ENCODE measurements around the gene TBX5.

The TBX5 gene

DNA sequence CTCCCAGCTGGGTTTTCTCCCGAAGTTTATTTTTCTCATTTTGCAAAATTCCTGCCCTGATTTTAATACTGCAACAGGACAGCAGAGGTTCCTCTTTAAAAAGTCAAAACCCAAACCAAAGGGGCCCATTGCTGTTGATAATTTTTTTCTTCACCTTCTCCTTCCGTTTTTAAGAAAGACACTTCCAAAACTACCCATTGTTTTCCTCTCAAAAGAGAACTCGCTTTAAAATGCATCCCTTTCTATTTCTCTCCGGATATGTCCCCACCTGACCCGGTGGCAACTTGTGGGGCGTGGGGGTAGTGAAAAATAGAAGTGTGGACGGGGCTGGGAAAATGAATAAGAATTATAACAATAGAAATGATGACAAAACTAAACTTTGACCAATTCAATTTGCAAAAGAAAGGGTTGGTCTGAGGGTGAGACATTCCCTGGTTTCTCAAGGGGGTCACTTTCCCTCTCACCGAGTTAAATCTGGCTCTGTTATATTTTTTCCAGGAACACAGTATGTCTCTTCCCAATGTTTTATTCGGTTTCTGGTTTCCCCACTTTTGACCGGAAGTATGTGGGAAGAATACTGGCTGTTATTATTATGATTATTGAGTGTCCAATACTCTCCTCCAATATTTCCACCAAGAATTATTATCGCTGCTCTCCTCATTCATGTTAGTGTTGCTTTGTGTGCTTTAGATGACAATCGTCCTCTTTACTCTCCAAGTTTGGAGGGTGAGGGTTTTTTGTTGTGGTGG is 4.1 kb upstream of the TBX5 start:
- H3K36me3 ChIP-seq (ENCODE audit: control insufficient read depth in 1 of 2, insufficient read depth in 2 of 2, low read length in 2 of 2) = no peaks in the 10 kb centered on the region
- H3K27ac ChIP-seq (ENCODE audit: low read length) = no peak overlapping the region
- H3K4me3 ChIP-seq (ENCODE audit: low read depth in 1 of 2, low read length in 2 of 2) = peak overlapping the region; percentile 60 to 65
- H3K4me1 ChIP-seq (ENCODE audit: control insufficient read depth in 1 of 2, insufficient read depth in 2 of 2, low read length in 2 of 2) = peaks cover 0 to 25% of the 10 kb centered on the region in 2 donors
- H3K27me3 ChIP-seq (ENCODE audit: low read depth, low read length) = peaks cover 83% of the 10 kb centered on the region
- peaks cover 0 to 3% of the 10 kb centered on the region in 2 donors for H3K9me3 ChIP-seq (ENCODE audit: control insufficient read depth in 1 of 2, low read length in 2 of 2)

DNA sequence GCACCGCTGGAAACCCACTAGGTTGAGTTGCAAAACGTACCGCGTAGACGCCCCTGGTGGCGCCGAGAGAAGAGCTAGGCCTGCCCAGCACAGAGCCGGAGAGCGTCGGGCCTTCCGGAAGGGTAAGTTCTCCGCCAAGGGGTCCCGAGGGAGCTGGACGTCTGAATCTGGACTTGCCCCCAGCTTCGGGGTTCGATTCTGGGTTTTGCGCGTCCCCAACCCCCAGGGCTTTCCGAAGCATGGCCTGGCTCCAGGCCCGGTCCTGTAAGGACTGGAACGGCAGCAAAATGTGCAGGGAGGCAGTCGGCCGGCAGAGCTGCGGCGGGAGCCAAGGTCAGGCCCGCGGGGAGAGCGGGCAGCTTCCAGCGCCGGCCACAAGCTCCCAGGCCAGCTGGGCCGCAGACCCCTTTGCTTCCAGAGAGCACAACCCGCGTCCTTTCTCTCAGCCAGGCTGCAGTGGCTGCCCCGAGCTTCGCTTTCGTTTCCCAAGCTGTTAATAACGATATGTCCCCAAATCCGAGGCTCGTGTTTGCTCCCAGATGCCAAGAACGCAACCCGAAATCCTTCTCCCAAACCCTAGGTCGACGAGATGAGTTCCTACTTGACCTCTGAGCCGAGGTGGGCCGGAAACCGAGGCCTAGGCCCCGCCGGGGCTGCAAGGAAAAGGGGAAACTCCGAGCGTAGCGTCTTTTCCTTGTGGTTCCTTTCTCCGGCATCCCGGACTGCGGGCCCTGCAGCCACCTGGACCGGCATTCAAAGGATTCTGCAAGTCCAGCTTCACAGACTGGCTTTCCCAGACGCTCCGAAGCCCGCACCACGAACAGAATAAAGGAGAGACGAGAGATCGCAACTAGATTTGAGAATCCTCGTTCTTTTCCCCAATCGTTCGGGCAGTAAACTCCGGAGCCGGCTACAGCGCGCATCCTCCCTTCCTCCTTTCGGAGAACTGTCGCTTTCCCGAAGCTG is 3.2 kb upstream of the TBX5 start:
- Histone ChIP-seq H3K4me3 (ENCODE audit: low read depth in 1 of 2, low read length in 2 of 2) (peak overlapping the region; percentile 60 to 65), H3K27me3 (ENCODE audit: low read depth, low read length) (peaks cover 83% of the 10 kb centered on the region), H3K4me1 (ENCODE audit: control insufficient read depth in 1 of 2, insufficient read depth in 2 of 2, low read length in 2 of 2) (peaks cover 0 to 27% of the 10 kb centered on the region in 2 donors), H3K27ac (ENCODE audit: low read length) (no peak overlapping the region), H3K9me3 (ENCODE audit: control insufficient read depth in 1 of 2, low read length in 2 of 2) (peaks cover 0 to 3% of the 10 kb centered on the region in 2 donors), H3K36me3 (ENCODE audit: control insufficient read depth in 1 of 2, insufficient read depth in 2 of 2, low read length in 2 of 2) (no peaks in the 10 kb centered on the region)

DNA sequence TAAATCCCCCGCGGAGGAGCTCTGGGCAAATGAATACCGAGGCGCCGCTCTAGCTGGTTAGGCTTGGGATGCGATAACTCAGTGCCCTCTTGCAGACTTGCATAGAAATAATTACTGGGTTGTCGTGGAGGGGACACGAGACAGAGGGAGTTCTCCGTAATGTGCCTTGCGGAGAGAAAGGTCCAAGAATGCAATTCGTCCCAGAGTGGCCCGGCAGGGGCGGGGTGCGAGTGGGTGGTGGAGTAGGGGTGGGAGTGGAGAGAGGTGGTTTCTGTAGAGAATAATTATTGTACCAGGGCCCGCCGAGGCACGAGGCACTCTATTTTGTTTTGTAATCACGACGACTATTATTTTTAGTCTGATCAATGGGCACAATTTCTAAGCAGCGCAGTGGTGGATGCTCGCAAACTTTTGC is 2.5 kb upstream of the TBX5 start:
- peak overlapping the region in 1 of 2 donors; percentile 60 for H3K4me3 ChIP-seq (ENCODE audit: low read depth in 1 of 2, low read length in 2 of 2)
- no peaks in the 10 kb centered on the region for H3K36me3 ChIP-seq (ENCODE audit: control insufficient read depth in 1 of 2, insufficient read depth in 2 of 2, low read length in 2 of 2)
- no peak overlapping the region for H3K27ac ChIP-seq (ENCODE audit: low read length)
- H3K9me3 ChIP-seq (ENCODE audit: control insufficient read depth in 1 of 2, low read length in 2 of 2) = peaks cover 0 to 3% of the 10 kb centered on the region in 2 donors
- peaks cover 0 to 27% of the 10 kb centered on the region in 2 donors for H3K4me1 ChIP-seq (ENCODE audit: control insufficient read depth in 1 of 2, insufficient read depth in 2 of 2, low read length in 2 of 2)
- peaks cover 87% of the 10 kb centered on the region for H3K27me3 ChIP-seq (ENCODE audit: low read depth, low read length)

DNA sequence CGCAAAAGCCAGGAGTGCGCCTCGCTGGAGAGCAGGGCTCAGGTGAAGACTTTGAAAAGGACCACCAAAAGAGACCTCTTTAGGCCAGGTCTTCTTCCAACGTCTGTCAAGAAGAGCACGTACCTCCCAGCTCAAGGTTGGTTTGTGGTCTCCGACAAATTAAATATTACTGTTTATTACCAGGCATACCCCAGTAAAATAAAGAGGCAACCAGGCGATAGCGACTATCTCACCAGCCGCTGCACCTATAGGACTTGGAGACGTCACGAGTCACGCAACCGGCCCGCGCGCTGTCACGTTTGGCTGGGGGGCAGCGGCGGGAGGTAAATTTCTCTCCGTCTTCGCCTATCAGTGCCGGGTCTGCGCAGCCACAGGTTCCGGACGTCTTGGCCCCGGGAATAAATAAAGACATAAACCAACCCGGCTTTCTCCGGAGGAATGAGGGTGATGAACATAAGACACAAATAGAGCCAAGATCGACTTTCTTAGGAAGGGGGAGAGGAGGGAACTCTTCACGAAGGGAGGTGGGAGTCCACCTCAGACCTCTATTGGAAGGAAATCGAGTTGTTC is 2.0 kb upstream of the TBX5 start:
- no peak overlapping the region for H3K27ac ChIP-seq (ENCODE audit: low read length)
- H3K27me3 ChIP-seq (ENCODE audit: low read depth, low read length) = peaks cover 93% of the 10 kb centered on the region
- no peaks in the 10 kb centered on the region for H3K36me3 ChIP-seq (ENCODE audit: control insufficient read depth in 1 of 2, insufficient read depth in 2 of 2, low read length in 2 of 2)
- no peak overlapping the region for H3K4me3 ChIP-seq (ENCODE audit: low read depth in 1 of 2, low read length in 2 of 2)
- peaks cover 0 to 3% of the 10 kb centered on the region in 2 donors for H3K9me3 ChIP-seq (ENCODE audit: control insufficient read depth in 1 of 2, low read length in 2 of 2)
- H3K4me1 ChIP-seq (ENCODE audit: control insufficient read depth in 1 of 2, insufficient read depth in 2 of 2, low read length in 2 of 2) = peaks cover 0 to 32% of the 10 kb centered on the region in 2 donors

DNA sequence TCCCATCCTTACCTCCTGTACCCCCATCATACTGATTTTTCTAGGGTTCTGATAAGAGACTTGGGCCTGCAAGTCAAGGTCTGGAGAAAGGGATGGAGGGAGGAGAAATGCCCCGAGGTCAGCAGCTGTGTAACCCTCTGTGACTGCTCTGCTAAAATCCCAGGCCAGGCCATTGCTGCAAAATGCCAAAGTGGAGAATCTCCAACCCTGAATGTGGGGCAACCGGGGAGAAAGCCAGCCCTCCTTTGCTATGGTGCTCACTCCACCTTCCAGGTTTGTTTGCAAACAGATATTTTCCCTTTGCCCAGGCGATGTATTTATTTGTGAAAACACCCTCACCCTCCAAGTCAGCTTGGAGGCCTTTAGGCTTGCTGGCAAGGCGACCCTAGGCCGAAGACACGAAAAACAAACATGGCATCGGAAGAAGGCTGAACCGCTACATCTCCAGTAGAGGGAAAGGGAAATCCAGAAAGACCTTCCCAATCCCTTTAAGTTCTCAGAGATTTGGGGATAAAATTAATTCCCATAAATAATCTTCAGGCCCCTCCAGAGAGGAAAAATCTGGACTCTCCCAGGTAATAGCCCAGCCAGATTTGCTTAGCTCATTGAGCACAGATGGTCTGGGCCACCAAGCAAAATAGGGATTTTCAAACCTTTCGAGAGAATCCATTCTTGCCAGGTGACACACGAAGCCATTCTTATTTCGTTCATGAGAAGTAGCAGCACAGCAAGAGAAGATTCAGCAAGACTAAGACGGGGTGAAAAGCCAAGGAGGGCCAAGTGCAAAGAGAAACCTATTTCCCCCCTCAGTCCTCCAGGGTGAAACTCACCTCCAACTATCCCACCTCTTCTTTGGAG is 1.3 kb upstream of the TBX5 start:
- Histone ChIP-seq H3K27me3 (ENCODE audit: low read depth, low read length) (peaks cover 95% of the 10 kb centered on the region), H3K9me3 (ENCODE audit: control insufficient read depth in 1 of 2, low read length in 2 of 2) (peaks cover 0 to 3% of the 10 kb centered on the region in 2 donors), H3K4me3 (ENCODE audit: low read depth in 1 of 2, low read length in 2 of 2) (no peak overlapping the region), H3K27ac (ENCODE audit: low read length) (no peak overlapping the region), H3K4me1 (ENCODE audit: control insufficient read depth in 1 of 2, insufficient read depth in 2 of 2, low read length in 2 of 2) (peaks cover 0 to 35% of the 10 kb centered on the region in 2 donors), H3K36me3 (ENCODE audit: control insufficient read depth in 1 of 2, insufficient read depth in 2 of 2, low read length in 2 of 2) (no peaks in the 10 kb centered on the region)

DNA sequence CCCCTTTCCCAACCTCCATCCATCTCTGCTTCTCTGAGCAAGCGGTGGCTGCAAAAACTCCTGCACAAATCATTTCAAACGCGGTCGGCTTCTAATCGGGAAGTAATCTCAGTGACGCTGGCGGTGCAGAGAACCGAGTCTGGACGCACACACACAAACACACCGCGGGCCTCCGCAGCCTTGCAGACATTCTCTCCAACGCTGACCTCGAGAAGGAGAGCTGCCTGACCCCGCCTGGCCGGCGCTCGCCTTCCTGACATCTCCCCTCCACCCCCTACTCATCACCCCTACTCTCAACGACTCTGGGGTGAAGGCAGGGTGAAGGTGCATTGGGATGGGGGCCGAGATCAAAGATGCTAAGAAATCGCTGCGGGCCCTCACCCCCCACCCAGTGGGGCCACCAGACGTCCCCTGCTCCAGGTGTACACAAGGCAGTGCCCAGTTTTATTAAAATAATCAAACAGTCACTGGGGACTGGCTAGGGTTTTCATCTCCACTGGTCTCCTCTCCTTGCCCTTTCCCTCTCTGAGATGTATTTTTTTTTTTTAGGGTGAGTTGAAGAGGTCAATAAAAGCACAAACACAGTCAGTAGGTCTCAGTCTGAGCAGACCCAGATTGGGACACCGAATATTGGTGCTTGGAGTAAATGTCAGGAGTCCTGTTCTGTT is 506 bp upstream of the TBX5 start:
- Histone ChIP-seq H3K9me3 (ENCODE audit: control insufficient read depth in 1 of 2, low read length in 2 of 2) (no peaks in the 10 kb centered on the region), H3K36me3 (ENCODE audit: control insufficient read depth in 1 of 2, insufficient read depth in 2 of 2, low read length in 2 of 2) (no peaks in the 10 kb centered on the region), H3K4me1 (ENCODE audit: control insufficient read depth in 1 of 2, insufficient read depth in 2 of 2, low read length in 2 of 2) (peaks cover 0 to 35% of the 10 kb centered on the region in 2 donors), H3K27ac (ENCODE audit: low read length) (no peak overlapping the region), H3K27me3 (ENCODE audit: low read depth, low read length) (peaks cover 95% of the 10 kb centered on the region), H3K4me3 (ENCODE audit: low read depth in 1 of 2, low read length in 2 of 2) (no peak overlapping the region)

DNA sequence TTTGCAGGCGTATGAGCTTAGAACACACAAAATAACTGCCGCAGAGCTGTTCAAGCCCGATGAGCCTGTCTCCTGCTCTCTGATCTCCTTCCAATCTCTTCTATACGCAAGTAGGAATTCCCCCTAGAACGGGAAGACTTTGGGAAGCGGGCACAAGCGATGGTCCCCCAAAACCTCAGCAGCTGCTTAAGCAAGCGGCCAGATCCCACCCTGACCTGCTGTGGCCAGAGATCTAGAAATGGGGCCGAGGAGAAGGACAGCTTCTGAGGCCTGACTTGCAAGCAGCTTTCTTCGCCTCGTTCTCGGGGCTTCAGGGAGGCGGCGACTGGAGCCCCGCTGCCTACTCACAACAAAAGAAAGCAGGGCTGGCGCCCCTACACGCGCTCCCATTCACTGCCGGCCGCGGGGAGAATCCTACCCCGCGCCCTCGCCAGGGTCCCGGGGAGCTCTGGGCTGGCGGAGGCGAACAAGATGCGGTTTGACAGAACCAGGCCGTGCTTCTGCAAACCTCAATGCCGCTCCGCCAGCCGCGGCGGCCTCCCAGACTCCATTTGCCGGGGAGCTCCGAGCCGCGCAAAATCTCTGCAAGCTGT is 922 bp downstream of the TBX5 start:
- peaks cover 0 to 40% of the 10 kb centered on the region in 2 donors for H3K4me1 ChIP-seq (ENCODE audit: control insufficient read depth in 1 of 2, insufficient read depth in 2 of 2, low read length in 2 of 2)
- H3K27ac ChIP-seq (ENCODE audit: low read length) = no peak overlapping the region
- peak overlapping the region in 1 of 2 donors; percentile 27 for H3K4me3 ChIP-seq (ENCODE audit: low read depth in 1 of 2, low read length in 2 of 2)
- no peaks in the 10 kb centered on the region for H3K36me3 ChIP-seq (ENCODE audit: control insufficient read depth in 1 of 2, insufficient read depth in 2 of 2, low read length in 2 of 2)
- peaks cover 87% of the 10 kb centered on the region for H3K27me3 ChIP-seq (ENCODE audit: low read depth, low read length)
- no peaks in the 10 kb centered on the region for H3K9me3 ChIP-seq (ENCODE audit: control insufficient read depth in 1 of 2, low read length in 2 of 2)

DNA sequence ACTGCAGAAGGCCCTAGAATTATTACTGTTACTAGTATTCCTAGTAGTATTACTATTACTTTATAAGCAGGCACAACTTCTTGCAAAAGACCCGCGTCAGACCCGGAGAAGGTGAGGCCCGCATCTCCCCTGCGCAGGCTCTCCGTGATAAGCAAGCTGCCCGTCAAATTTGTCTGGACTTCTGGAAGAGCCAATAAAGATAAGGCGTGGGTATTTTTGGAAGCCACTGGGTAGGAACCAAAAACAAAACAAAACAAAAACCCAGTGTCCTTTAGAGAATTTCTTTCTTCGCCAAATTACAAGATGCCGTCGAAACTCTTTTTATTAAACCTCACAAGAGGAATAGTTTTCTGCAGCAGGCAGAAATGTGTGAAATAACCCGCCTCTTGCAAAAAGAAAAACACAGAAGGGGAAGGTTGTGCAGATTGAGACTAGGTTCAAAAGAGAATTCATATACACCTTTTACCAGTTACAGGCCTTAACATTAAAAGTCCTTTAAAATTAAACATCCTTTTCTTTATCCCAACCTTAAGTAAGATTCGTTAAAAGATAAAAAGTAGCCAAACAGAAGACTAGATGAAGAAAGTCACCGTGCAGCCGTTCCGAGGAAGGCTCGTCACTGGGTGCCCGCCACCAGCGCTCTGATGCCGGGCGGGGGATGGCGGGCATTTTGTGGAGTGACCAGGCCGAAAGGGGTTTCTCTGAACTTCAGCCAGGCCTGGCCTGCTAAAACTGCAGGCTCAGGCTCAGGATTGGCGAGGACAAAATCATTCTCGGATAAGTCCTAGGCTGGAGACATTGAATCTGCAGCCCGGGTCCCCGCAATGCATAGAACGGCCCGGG is 1.6 kb downstream of the TBX5 start:
- Histone ChIP-seq H3K27me3 (ENCODE audit: low read depth, low read length) (peaks cover 88% of the 10 kb centered on the region), H3K4me1 (ENCODE audit: control insufficient read depth in 1 of 2, insufficient read depth in 2 of 2, low read length in 2 of 2) (peaks cover 0 to 34% of the 10 kb centered on the region in 2 donors), H3K9me3 (ENCODE audit: control insufficient read depth in 1 of 2, low read length in 2 of 2) (no peaks in the 10 kb centered on the region), H3K4me3 (ENCODE audit: low read depth in 1 of 2, low read length in 2 of 2) (no peak overlapping the region), H3K36me3 (ENCODE audit: control insufficient read depth in 1 of 2, insufficient read depth in 2 of 2, low read length in 2 of 2) (no peaks in the 10 kb centered on the region), H3K27ac (ENCODE audit: low read length) (no peak overlapping the region)

DNA sequence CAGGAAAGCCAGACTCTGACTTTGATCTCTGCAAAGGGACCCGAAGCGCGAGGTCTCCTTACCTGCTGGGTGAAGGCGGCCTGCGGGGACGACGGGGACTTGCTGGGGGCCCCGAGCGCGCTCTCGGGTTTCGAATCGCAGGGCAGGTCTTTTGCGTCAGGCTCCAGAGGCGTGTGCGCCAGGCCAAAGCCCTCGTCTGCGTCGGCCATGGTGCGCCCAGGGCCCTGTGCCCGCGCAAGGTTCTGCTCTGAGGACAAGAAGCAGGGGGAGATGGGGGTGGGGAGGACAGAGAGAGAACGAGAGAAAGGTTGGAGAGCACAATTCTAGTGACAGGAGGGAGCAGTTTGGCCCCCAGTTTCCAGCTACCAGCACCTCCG is 2.3 kb downstream of the TBX5 start:
- H3K36me3 ChIP-seq (ENCODE audit: control insufficient read depth in 1 of 2, insufficient read depth in 2 of 2, low read length in 2 of 2) = no peaks in the 10 kb centered on the region
- no peaks in the 10 kb centered on the region for H3K9me3 ChIP-seq (ENCODE audit: control insufficient read depth in 1 of 2, low read length in 2 of 2)
- H3K27me3 ChIP-seq (ENCODE audit: low read depth, low read length) = peaks cover 85% of the 10 kb centered on the region
- H3K4me3 ChIP-seq (ENCODE audit: low read depth in 1 of 2, low read length in 2 of 2) = no peak overlapping the region
- peaks cover 0 to 29% of the 10 kb centered on the region in 2 donors for H3K4me1 ChIP-seq (ENCODE audit: control insufficient read depth in 1 of 2, insufficient read depth in 2 of 2, low read length in 2 of 2)
- no peak overlapping the region for H3K27ac ChIP-seq (ENCODE audit: low read length)

Data from muscle layer of duodenum (tissue), 2 donors.